GM12801 (cell line): ENCODE measurements around the gene HDLBP.

Experiments used
- TF ChIP-seq, protein P1 (sequence below): IDR thresholded peaks from one replicate; pipeline ENCODE4 v1.5.1; 2011; ENCODE audit warnings: control low read depth; ENCODE audit not compliant: insufficient read length; ENCODE audit errors: extremely low read depth

Gene HDLBP

DNA sequence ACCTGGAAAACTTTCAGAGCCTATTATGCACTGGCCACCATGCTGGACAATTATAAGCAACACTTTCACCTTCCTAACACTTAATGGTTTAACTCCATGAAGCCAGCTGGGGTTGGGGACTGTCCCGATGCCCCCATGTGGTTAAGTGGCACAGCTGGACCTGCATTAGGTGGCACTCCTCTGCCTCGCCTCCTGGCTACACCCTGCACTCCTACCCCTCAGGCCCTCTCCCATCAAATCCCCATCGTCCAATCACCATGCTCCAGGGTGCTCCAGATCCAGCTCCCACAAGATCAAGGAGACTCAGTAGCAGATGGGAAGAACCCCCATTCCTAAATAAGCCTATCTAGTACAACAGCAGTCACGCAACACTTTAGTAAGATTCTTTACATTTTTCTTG is 53.8 kb downstream of the HDLBP start:
- TF ChIP-seq, protein P1, sequence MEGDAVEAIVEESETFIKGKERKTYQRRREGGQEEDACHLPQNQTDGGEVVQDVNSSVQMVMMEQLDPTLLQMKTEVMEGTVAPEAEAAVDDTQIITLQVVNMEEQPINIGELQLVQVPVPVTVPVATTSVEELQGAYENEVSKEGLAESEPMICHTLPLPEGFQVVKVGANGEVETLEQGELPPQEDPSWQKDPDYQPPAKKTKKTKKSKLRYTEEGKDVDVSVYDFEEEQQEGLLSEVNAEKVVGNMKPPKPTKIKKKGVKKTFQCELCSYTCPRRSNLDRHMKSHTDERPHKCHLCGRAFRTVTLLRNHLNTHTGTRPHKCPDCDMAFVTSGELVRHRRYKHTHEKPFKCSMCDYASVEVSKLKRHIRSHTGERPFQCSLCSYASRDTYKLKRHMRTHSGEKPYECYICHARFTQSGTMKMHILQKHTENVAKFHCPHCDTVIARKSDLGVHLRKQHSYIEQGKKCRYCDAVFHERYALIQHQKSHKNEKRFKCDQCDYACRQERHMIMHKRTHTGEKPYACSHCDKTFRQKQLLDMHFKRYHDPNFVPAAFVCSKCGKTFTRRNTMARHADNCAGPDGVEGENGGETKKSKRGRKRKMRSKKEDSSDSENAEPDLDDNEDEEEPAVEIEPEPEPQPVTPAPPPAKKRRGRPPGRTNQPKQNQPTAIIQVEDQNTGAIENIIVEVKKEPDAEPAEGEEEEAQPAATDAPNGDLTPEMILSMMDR, result no peak

DNA sequence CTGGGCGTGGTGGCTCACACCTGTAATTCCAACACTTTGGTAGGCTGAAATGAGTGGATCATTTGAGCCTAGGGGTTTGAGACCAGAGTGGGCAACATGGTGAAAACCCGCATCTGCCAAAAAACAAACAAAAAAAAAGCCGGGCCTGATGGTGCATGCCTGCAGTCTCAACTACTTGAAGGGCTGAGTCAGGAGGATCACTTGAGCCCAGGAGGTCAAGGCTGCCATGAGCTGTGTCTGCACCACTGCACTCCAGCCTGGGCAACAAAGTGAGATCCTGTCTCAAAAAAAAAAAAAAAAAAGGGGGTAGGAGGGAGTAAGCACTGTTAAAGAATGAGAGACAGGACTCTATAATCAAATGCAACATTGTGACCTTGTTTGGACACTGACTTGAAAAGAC is 54.6 kb downstream of the HDLBP start:
- TF ChIP-seq, protein P1, result no peak

DNA sequence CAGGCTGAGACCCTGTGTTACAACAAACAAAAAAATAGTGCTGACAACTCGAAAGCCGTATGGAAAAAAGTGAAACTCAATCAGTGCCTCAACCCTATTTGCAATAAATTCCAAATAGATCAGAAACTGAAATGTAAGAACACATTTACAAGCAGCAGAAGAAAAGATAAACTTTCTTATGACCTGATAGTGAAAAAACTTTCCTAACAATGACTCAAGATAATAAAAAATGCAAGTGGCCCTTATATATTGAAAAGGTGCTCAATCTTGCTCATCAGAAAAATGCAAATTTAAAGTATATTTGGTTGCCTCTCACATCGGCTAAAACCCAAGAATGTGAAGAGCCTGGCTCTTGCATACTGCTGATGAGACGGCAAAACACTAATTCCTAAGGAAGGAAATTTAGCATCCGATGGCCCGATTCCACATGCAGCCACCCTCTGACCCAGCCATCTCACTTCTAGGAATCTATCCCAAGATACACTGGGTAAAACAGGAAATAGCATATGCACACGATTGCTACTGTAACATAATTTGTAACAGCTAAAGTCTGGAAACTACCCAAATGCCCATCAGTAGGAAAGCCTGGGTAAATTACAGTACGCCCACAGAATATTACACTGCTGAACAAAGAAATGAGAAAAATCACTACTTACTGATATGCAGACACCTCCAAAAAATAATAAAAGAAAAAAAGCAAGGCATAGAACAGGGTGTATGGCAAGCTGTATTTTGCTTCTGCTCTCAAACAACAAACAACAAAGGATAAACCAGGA is 56.8 kb downstream of the HDLBP start:
- TF ChIP-seq, protein P1, result no peak

DNA sequence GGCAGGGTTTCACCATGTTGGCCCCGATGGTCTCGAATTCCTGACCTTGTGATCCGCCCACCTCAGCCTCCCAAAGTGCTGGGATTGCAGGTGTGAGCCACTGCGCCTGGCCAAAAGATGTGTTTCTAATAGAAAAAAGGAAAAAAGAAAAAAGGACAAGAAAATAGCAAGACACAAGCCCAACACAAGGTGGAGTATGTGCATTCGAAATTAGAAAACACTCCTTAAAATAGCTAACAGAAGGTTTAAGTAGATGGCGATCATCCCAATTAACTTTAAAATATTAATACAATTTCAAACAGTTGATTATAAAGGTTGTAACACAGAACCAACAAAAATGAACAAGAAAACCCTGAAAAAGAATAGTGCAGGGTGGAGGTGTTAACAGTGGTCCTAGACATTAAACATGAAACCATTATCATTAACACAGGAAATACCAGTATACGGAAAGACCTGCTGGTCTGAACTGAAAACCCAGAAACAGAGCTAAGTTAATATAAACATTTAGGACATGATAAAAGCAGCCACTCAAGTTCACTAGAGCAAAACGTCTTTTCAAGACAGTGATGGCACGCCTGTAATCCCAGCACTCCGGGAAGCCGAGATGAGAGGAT is 57.9 kb downstream of the HDLBP start:
- TF ChIP-seq, protein P1, result no peak

DNA sequence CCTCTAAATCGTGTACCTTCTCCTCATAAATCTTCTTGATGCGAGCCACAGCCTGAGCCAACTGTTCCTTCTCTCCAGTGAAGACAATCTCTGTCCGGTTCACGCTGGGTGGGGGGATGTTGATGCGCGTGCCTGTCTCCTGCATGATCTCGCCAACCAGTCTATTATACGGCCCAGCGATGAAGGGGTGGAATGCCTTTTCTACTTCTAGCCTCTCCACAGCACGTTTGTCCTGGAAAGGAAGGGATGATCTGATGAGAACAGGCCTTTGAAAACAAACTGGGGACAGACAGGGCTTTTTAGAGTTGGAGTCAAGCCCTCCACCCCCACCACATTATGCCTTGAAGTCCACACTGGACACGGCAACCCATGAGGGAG is 59.3 kb downstream of the HDLBP start:
- TF ChIP-seq, protein P1, result no peak

DNA sequence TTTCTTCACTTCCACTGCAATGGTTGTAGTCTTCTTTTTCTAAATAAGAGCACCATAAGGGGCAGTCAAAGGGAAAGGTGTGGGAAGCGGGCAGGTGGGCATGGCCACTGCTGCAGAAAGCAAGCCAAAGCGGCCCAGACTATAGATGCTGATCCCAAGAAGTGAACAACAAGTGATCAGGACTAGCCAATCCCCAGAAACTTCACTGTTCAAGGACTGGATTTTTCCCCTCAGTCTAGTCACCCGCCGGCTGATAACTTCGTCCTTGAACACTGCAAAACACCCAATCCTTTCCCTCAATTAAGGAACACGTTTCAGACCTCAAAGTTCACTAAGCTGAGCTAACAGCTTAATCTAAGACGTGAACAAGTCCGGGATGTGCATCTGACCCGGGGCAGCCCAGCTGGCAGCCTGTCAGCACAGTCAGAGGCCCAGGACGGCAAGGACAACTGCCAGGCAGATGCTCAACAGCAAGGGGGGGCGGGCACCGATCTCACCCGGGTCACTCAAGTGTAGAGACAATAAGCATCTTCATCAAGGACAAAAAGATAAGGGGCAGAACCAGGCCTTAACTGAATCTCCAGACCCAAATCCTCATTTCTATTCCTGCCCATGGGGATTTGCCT is 59.8 kb downstream of the HDLBP start:
- TF ChIP-seq, protein P1, result no peak

DNA sequence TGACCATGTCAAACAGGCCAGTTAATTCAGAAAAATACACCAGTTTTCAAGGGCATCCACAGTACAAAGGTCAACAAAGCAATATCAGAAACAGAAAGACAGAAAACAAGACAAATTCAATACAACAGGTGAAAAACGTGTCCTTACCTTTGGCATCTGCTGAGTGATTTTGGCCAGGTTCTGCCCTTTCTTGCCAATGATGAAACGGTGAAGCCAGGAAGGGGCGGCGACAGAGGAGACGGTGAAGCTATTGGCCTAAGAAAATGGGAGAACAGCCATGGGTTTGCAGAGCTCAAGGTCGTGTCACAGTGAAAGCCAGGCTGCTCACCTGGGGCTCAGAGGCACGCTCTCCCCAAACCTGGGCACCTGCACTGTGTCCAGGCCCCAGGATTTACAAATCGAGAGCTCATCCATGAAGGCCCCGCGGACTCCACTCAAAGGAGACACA is 60.5 kb downstream of the HDLBP start:
- TF ChIP-seq, protein P1, result no peak
